ENCODE data around the gene DNAJA4.

The DNAJA4 gene

GRCh38 chr15:78265752-78266224, 1.4 kb downstream of the DNAJA4 start:
- Histone ChIP-seq H3K36me3 (ENCODE audit: insufficient read depth, low read length) (no peaks in the 10 kb centered on the region), H3K9me2 (replicated peaks; ENCODE audit: low read depth, low read length) (no peaks in the 10 kb centered on the region), H4K20me1 (ENCODE audit: insufficient read depth, low read length, poor library complexity, severe bottlenecking) (no peaks in the 10 kb centered on the region), H2AFZ (ENCODE audit: low read length) (no peak overlapping the region), H3K9ac (ENCODE audit: low read depth, low read length, poor library complexity, severe bottlenecking) (no peak overlapping the region), H3K4me3 (ENCODE audit: low read length, poor library complexity, severe bottlenecking) (no peak overlapping the region), H3F3A (ENCODE audit: low read depth) (no peaks in the 10 kb centered on the region), H3K4me2 (ENCODE audit: low read depth, low read length, poor library complexity, severe bottlenecking) (no peak overlapping the region), H3K4me1 (ENCODE audit: insufficient read depth, low read length, poor library complexity, severe bottlenecking) (no peaks in the 10 kb centered on the region), H3K79me2 (ENCODE audit: insufficient read depth, low read length) (no peaks in the 10 kb centered on the region), H3K27me3 (ENCODE audit: insufficient read depth, low read length, poor library complexity, severe bottlenecking) (no peaks in the 10 kb centered on the region), H3K9me3 (ENCODE audit: insufficient read depth, low read depth, low read length) (no peaks in the 10 kb centered on the region)
- TF ChIP-seq EZH2phosphoT487 (IDR thresholded peaks at IDR 0.05; ENCODE audit: borderline replicate concordance) (no peak), CTCF (conservative IDR thresholded peaks at IDR 0.05; ENCODE audit: low read length) (no peak)

- H3K4me1 ChIP-seq (ENCODE audit: insufficient read depth, low read length, poor library complexity, severe bottlenecking), result no peaks in the 10 kb centered on the region
- H3K27me3 ChIP-seq (ENCODE audit: insufficient read depth, low read length, poor library complexity, severe bottlenecking), result no peaks in the 10 kb centered on the region
- no peak overlapping the region for H3K9ac ChIP-seq (ENCODE audit: low read depth, low read length, poor library complexity, severe bottlenecking)
- no peak for TF ChIP-seq CTCF (conservative IDR thresholded peaks at IDR 0.05; ENCODE audit: low read length)
- TF ChIP-seq EZH2phosphoT487 (IDR thresholded peaks at IDR 0.05; ENCODE audit: borderline replicate concordance), result no peak
- H3K79me2 ChIP-seq (ENCODE audit: insufficient read depth, low read length), result no peaks in the 10 kb centered on the region
- no peaks in the 10 kb centered on the region for H3K9me3 ChIP-seq (ENCODE audit: insufficient read depth, low read depth, low read length)
- H4K20me1 ChIP-seq (ENCODE audit: insufficient read depth, low read length, poor library complexity, severe bottlenecking), result no peaks in the 10 kb centered on the region
- H3K36me3 ChIP-seq (ENCODE audit: insufficient read depth, low read length), result no peaks in the 10 kb centered on the region
- H2AFZ ChIP-seq (ENCODE audit: low read length), result no peak overlapping the region
- no peaks in the 10 kb centered on the region for H3K9me2 ChIP-seq (replicated peaks; ENCODE audit: low read depth, low read length)
- no peaks in the 10 kb centered on the region for H3F3A ChIP-seq (ENCODE audit: low read depth)
- H3K4me2 ChIP-seq (ENCODE audit: low read depth, low read length, poor library complexity, severe bottlenecking), result no peak overlapping the region
- no peak overlapping the region for H3K4me3 ChIP-seq (ENCODE audit: low read length, poor library complexity, severe bottlenecking)
These were observed 1.9 kb downstream of the DNAJA4 start for GRCh38 chr15:78266229-78266628.

DNA sequence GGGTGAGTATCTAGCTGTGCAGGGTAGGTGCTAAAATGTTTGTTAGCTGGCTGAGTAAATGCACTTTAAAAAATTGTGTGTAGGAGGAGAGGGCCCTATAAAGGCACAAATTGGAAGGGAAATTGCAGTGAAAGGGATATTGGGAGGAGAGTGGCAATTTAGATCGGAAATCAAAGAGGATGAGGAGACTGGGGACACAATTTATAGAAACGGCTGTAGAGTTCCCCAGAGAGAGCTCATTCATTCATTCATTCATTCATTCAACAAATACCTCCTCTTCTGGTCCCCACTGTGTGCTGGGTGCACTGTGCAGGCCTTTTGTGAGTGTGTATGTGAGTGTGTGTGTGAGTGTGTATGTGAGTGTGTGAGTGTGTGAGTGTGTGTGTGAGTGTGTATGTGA, 2.4 kb downstream of the DNAJA4 start:
- Histone ChIP-seq H3K36me3 (ENCODE audit: insufficient read depth, low read length) (no peaks in the 10 kb centered on the region), H3K79me2 (ENCODE audit: insufficient read depth, low read length) (no peaks in the 10 kb centered on the region), H2AFZ (ENCODE audit: low read length) (no peak overlapping the region), H3K9me2 (replicated peaks; ENCODE audit: low read depth, low read length) (no peaks in the 10 kb centered on the region), H3K4me3 (ENCODE audit: low read length, poor library complexity, severe bottlenecking) (no peak overlapping the region), H3K27me3 (ENCODE audit: insufficient read depth, low read length, poor library complexity, severe bottlenecking) (no peaks in the 10 kb centered on the region), H3K4me1 (ENCODE audit: insufficient read depth, low read length, poor library complexity, severe bottlenecking) (no peaks in the 10 kb centered on the region), H3K9me3 (ENCODE audit: insufficient read depth, low read depth, low read length) (no peaks in the 10 kb centered on the region), H3K4me2 (ENCODE audit: low read depth, low read length, poor library complexity, severe bottlenecking) (no peak overlapping the region), H4K20me1 (ENCODE audit: insufficient read depth, low read length, poor library complexity, severe bottlenecking) (no peaks in the 10 kb centered on the region), H3F3A (ENCODE audit: low read depth) (no peaks in the 10 kb centered on the region), H3K9ac (ENCODE audit: low read depth, low read length, poor library complexity, severe bottlenecking) (no peak overlapping the region)
- TF ChIP-seq EZH2phosphoT487 (IDR thresholded peaks at IDR 0.05; ENCODE audit: borderline replicate concordance) (no peak), CTCF (conservative IDR thresholded peaks at IDR 0.05; ENCODE audit: low read length) (no peak)

Data from Loucy (cell line).